H1 (cell line): ENCODE results near the gene FBXW8. TPM values are rescaled to one million over a fixed set of nuclear protein-coding genes. Genes with fewer than 3 reads are reported as not detected.

ENCODE experiments used
- CTCF ChIA-PET: fragments of 300-600 bp; sonication (Branson Sonifier 250); formaldehyde crosslinking; loops from one replicate; lab custom pipeline; 2021; ENCODE audit not compliant: partially characterized antibody; lab: Charles Lee
- POLR2A ChIA-PET: fragments of 300-600 bp; sonication (Branson Sonifier 250); formaldehyde crosslinking; loops from one replicate; lab custom pipeline; 2021; ENCODE audit warnings: inconsistent platforms; ENCODE audit not compliant: partially characterized antibody; lab: Charles Lee
- DNase-seq, 2 experiments: peaks; one replicate each; pipeline versions ENCODE4 v3.0.0 to v3.0.0-alpha.2; 2010 to 2022; ENCODE audit warnings: low spot score in 2 of 2, low read depth in 1 of 2, mixed read lengths in 1 of 2
- FAIRE-seq: peaks from 2 replicates; lab custom pipeline; 2011; peaks lifted over from hg19 to GRCh38; lab: Jason Lieb, UNC
- H2AFZ ChIP-seq: 2 replicates; pipeline ENCODE4 v1.8.1; 2012; ENCODE audit warnings: low read length, inconsistent platforms
- H2AK5ac ChIP-seq: 2 replicates; pipeline ENCODE4 v1.6.1; 2013; ENCODE audit warnings: low read depth, low read length
- H2BK120ac ChIP-seq: replicated peaks from 2 replicates; pipeline ENCODE3; 2013; ENCODE audit warnings: low read depth, low read length, inconsistent platforms
- H2BK12ac ChIP-seq: 2 replicates; pipeline ENCODE4 v1.6.1; 2013; ENCODE audit warnings: low read depth, low read length
- H2BK15ac ChIP-seq: 2 replicates; pipeline ENCODE4 v1.6.1; 2013; ENCODE audit warnings: low read length
- H2BK20ac ChIP-seq: 2 replicates; pipeline ENCODE4 v1.6.1; 2013; ENCODE audit warnings: low read length
- H2BK5ac ChIP-seq: 2 replicates; pipeline ENCODE4 v1.6.1; 2013; ENCODE audit warnings: low read depth, low read length
- H3K14ac ChIP-seq: 2 replicates; pipeline ENCODE4 v1.6.1; 2013; ENCODE audit warnings: inconsistent platforms; ENCODE audit not compliant: insufficient read length
- H3K18ac ChIP-seq: 2 replicates; pipeline ENCODE4 v1.6.1; 2013; ENCODE audit warnings: low read length; ENCODE audit errors: extremely low read depth
- H3K23ac ChIP-seq: 2 replicates; pipeline ENCODE4 v1.6.1; 2013; ENCODE audit warnings: inconsistent platforms; ENCODE audit not compliant: insufficient read length
- H3K23me2 ChIP-seq: 2 replicates; pipeline ENCODE4 v1.6.1; 2013; ENCODE audit warnings: low read depth, low read length
- H3K27ac ChIP-seq: 2 replicates; pipeline ENCODE4 v1.6.1; 2011; ENCODE audit warnings: low read depth, low read length, inconsistent platforms
- H3K27me3 ChIP-seq, 4 experiments: replicated peaks in 1 of 4; 1 replicate in 1 of 4; 2 replicates in 3 of 4; pipeline versions ENCODE4 v1.6.1 to v1.8.1; 2011 to 2013; ENCODE audit warnings: low read length in 3 of 4, mild to moderate bottlenecking in 3 of 4, inconsistent platforms in 2 of 4, mixed read lengths in 2 of 4, moderate library complexity in 1 of 4; ENCODE audit not compliant: control insufficient read depth in 3 of 4, insufficient read depth in 3 of 4; ENCODE audit errors: extremely low read depth in 1 of 4
- H3K36me3 ChIP-seq, 4 experiments: 2 replicates each; pipeline versions ENCODE4 v1.6.1 to v1.8.1; 2011 to 2013; ENCODE audit warnings: mild to moderate bottlenecking in 4 of 4, low read length in 3 of 4, moderate library complexity in 2 of 4, control low read depth in 1 of 4, inconsistent platforms in 1 of 4; ENCODE audit not compliant: insufficient read depth in 4 of 4, control insufficient read depth in 2 of 4
- H3K4ac ChIP-seq: replicated peaks from 2 replicates; pipeline ENCODE3; 2013; ENCODE audit warnings: low read length, low read depth, mixed read lengths, inconsistent platforms; ENCODE audit not compliant: insufficient read length
- H3K4me1 ChIP-seq, 4 experiments: replicated peaks in 1 of 4; 1 replicate in 1 of 4; 2 replicates in 3 of 4; pipeline versions ENCODE4 v1.6.1 to v1.8.1; 2011 to 2013; ENCODE audit warnings: low read length in 3 of 4, inconsistent platforms in 2 of 4, mixed read lengths in 1 of 4; ENCODE audit not compliant: insufficient read depth in 4 of 4, control insufficient read depth in 3 of 4
- H3K4me2 ChIP-seq, 2 experiments: 2 replicates each; pipeline versions ENCODE4 v1.6.1 to v1.8.1; 2011 to 2013; ENCODE audit warnings: low read depth in 2 of 2, low read length in 2 of 2, control low read depth in 1 of 2, inconsistent platforms in 1 of 2, mild to moderate bottlenecking in 1 of 2; ENCODE audit not compliant: insufficient read depth in 1 of 2
- H3K4me3 ChIP-seq, 4 experiments: fragments of 200-600, 300-600 bp in 1 of 4; sonication (generic), shearing (Covaris generic), sonication (Bioruptor Twin) in 1 of 4; 2 replicates each; pipeline versions ENCODE4 v1.5.1 to v1.8.1; 2011 to 2016; ENCODE audit warnings: low read length in 4 of 4, low read depth in 3 of 4, control low read depth in 2 of 4, inconsistent platforms in 2 of 4, mild to moderate bottlenecking in 2 of 4, mixed read lengths in 1 of 4, moderate library complexity in 1 of 4; ENCODE audit not compliant: insufficient read depth in 2 of 4; ENCODE audit errors: extremely low read depth in 1 of 4
- H3K56ac ChIP-seq: replicated peaks from 2 replicates; pipeline ENCODE3; 2013; ENCODE audit warnings: low read depth, mild to moderate bottlenecking, mixed read lengths, low read length, inconsistent platforms; ENCODE audit not compliant: insufficient read length
- H3K79me1 ChIP-seq: 2 replicates; pipeline ENCODE4 v1.6.1; 2013; ENCODE audit warnings: low read depth, low read length, control low read depth
- H3K79me2 ChIP-seq, 2 experiments: 2 replicates each; pipeline versions ENCODE4 v1.6.1 to v1.8.1; 2012 to 2013; ENCODE audit warnings: low read length in 2 of 2, mild to moderate bottlenecking in 2 of 2, inconsistent platforms in 1 of 2; ENCODE audit not compliant: insufficient read depth in 2 of 2, control insufficient read depth in 1 of 2
- H3K9ac ChIP-seq, 4 experiments: replicated peaks in 1 of 4; 1 replicate in 1 of 4; 2 replicates in 3 of 4; pipeline versions ENCODE4 v1.6.1 to v1.8.1; 2011 to 2013; ENCODE audit warnings: low read depth in 3 of 4, low read length in 3 of 4, control low read depth in 2 of 4, mild to moderate bottlenecking in 2 of 4, moderate library complexity in 2 of 4, inconsistent platforms in 1 of 4; ENCODE audit errors: extremely low read depth in 1 of 4
- H3K9me3 ChIP-seq, 2 experiments: 2 replicates each; pipeline versions ENCODE4 v1.6.1 to v1.8.1; 2012 to 2013; ENCODE audit warnings: mild to moderate bottlenecking in 2 of 2, moderate library complexity in 2 of 2, control low read depth in 1 of 2, inconsistent platforms in 1 of 2, low read depth in 1 of 2, low read length in 1 of 2, mixed read lengths in 1 of 2; ENCODE audit not compliant: insufficient read depth in 2 of 2
- H4K20me1 ChIP-seq, 2 experiments: replicated peaks in 1 of 2; 2 replicates each; pipeline versions ENCODE3 to v1.8.1; 2011 to 2013; ENCODE audit warnings: inconsistent platforms in 2 of 2, low read length in 2 of 2, mild to moderate bottlenecking in 1 of 2; ENCODE audit not compliant: insufficient read depth in 2 of 2, control insufficient read depth in 1 of 2
- H4K5ac ChIP-seq: 2 replicates; pipeline ENCODE4 v1.6.1; 2013; ENCODE audit warnings: low read length, low read depth, mixed read lengths, inconsistent platforms; ENCODE audit not compliant: insufficient read length
- H4K8ac ChIP-seq: 2 replicates; pipeline ENCODE4 v1.8.0; 2013; ENCODE audit warnings: mild to moderate bottlenecking, moderate library complexity, low read length, inconsistent platforms; ENCODE audit not compliant: insufficient read depth; ENCODE audit errors: extremely low read depth
- H4K91ac ChIP-seq: replicated peaks from 2 replicates; pipeline ENCODE3; 2013; ENCODE audit warnings: low read length, mixed read lengths, inconsistent platforms; ENCODE audit not compliant: insufficient read length
- ASH2L ChIP-seq: fragments of 200-600, 300-600 bp; sonication (generic); IDR thresholded peaks from one replicate; pipeline ENCODE4 v1.7.1; 2017; ENCODE audit warnings: low read length
- BRCA1 ChIP-seq: IDR thresholded peaks from 2 replicates; pipeline ENCODE4 v1.6.1; 2012; ENCODE audit warnings: low read depth, low read length, improper control_type of control experiment
- CEBPB ChIP-seq: IDR thresholded peaks from 2 replicates; pipeline ENCODE4 v1.6.1; 2012; ENCODE audit warnings: low read depth, low read length
- EP300 ChIP-seq, 2 experiments: IDR thresholded peaks; 1 replicate in 1 of 2; 2 replicates in 1 of 2; pipeline ENCODE4 v1.6.1; 2011 to 2012; ENCODE audit warnings: low read depth in 2 of 2, low read length in 2 of 2, mild to moderate bottlenecking in 2 of 2, borderline replicate concordance in 1 of 2, inconsistent platforms in 1 of 2, moderate library complexity in 1 of 2
- HDAC2 ChIP-seq, 2 experiments: fragments of 300-600 bp in 1 of 2; sonication (generic) in 1 of 2; IDR thresholded peaks; 2 replicates each; pipeline ENCODE4 v1.6.1; 2011 to 2012; ENCODE audit warnings: low read depth in 2 of 2, low read length in 2 of 2, mild to moderate bottlenecking in 2 of 2, moderate library complexity in 2 of 2, borderline replicate concordance in 1 of 2, inconsistent platforms in 1 of 2
- JUN ChIP-seq: IDR thresholded peaks from 2 replicates; pipeline ENCODE4 v1.6.1; 2011; ENCODE audit warnings: low read depth, mild to moderate bottlenecking, improper control_type of control experiment, low read length
- KDM4A ChIP-seq: IDR thresholded peaks from one replicate; pipeline ENCODE4 v1.7.1; 2012; ENCODE audit warnings: low read depth, mild to moderate bottlenecking, moderate library complexity, low read length, inconsistent platforms; ENCODE audit not compliant: severe bottlenecking
- POLR2A ChIP-seq, 2 experiments: IDR thresholded peaks; 1 replicate in 1 of 2; 2 replicates in 1 of 2; pipeline ENCODE4 v1.6.1; 2011; ENCODE audit warnings: low read depth in 2 of 2, low read length in 2 of 2, mild to moderate bottlenecking in 2 of 2; ENCODE audit errors: control extremely low read depth in 1 of 2
- POLR2AphosphoS5 ChIP-seq: IDR thresholded peaks from 2 replicates; pipeline ENCODE4 v1.6.1; 2011; ENCODE audit warnings: low read depth, low read length
- RAD21 ChIP-seq, 2 experiments: IDR thresholded peaks in 1 of 2; conservative IDR thresholded peaks in 1 of 2; 2 replicates each; pipeline ENCODE4 v1.6.1; 2011; ENCODE audit warnings: low read depth in 2 of 2, low read length in 2 of 2, improper control_type of control experiment in 1 of 2, inconsistent platforms in 1 of 2, mild to moderate bottlenecking in 1 of 2, moderate library complexity in 1 of 2
- SP2 ChIP-seq: IDR thresholded peaks from 2 replicates; pipeline ENCODE4 v1.6.1; 2012; ENCODE audit warnings: mild to moderate bottlenecking, low read length, inconsistent platforms
- TBP ChIP-seq: IDR thresholded peaks from 2 replicates; pipeline ENCODE4 v1.6.1; 2011; ENCODE audit warnings: low read depth, low read length, improper control_type of control experiment
- USF2 ChIP-seq: IDR thresholded peaks from 2 replicates; pipeline ENCODE4 v1.6.1; 2011; ENCODE audit warnings: low read length, improper control_type of control experiment
- WGBS, 2 experiments: shearing (Covaris generic) in 1 of 2; methylation state at CpG; one replicate each; pipeline versions ENCODE4 v1.1.6 to v1.1.7; 2013 to 2015; ENCODE audit warnings: low lambda C conversion rate in 2 of 2, mixed read lengths in 2 of 2, inconsistent platforms in 1 of 2, low coverage in 1 of 2, missing lambda C conversion rate in 1 of 2; ENCODE audit not compliant: insufficient replicate concordance in 2 of 2, insufficient coverage in 1 of 2, insufficient read length in 1 of 2; ENCODE audit errors: extremely low coverage in 1 of 2, missing lambda C conversion rate in 1 of 2; 5-methylcytosine and 5-hydroxymethylcytosine counted together
- polyA plus RNA-seq, 7 experiments: library from polyadenylated mRNA; depleted of rRNA in 3 of 7; stranded (reverse) in 5 of 7; unstranded in 2 of 7; fragments of >200 nt in 5 of 7; fragments of 200-250 nt in 2 of 7; gene quantifications; 1 replicate in 5 of 7; 2 replicates in 1 of 7; 4 replicates in 1 of 7; pipeline versions ENCODE4 v1.2.1 to v1.2.3, GENCODE V29; 2011 to 2013; ENCODE audit warnings: missing spikeins in 2 of 7, mixed read lengths in 2 of 7
- total RNA-seq: library from RNA; stranded (reverse); fragmentation: NEBNext Ultra II Directional; extraction: Animal tissue kit (Norgen Biotek cat#: 25700); gene quantifications from 2 replicates; pipeline ENCODE4 v1.2.1, GENCODE V29; 2021

Gene FBXW8
- total and polyA plus RNA-seq, 2 of the 8 experiments (the other 6 are each of a cell fraction or from before 2014, with no cell fraction given) = 15.8 to 16.0 TPM

- H3K23ac ChIP-seq = no peak overlapping the region
- H2BK5ac ChIP-seq = no peak overlapping the region
- 89% methylated on average over 10 of the region's 10 CpGs; no CpG with 5 or more reads in 1 of the 2 experiments for WGBS, 2 experiments
- no peak overlapping the region for H2BK120ac ChIP-seq
- H3K56ac ChIP-seq = no peak overlapping the region
- no peak overlapping the region for H3K14ac ChIP-seq
- no peak overlapping the region for H3K18ac ChIP-seq
- H2BK12ac ChIP-seq = no peak overlapping the region
- H3K79me1 ChIP-seq = no peaks in the 10 kb centered on the region
- H3K4me3 ChIP-seq = no peak overlapping the region
- CTCF ChIA-PET = interaction anchor here (0.9 to 2.2 kb wide), 9 partner anchors 7 to 52 kb away, joined by 3 to 10 read pairs (median 4); no protein-coding TSS in a partner anchor
- H3K4me1 ChIP-seq = peaks cover 0 to 12% (median 7%) of the 10 kb centered on the region in 4 experiments; a peak in 6 of 7 replicates
- H4K91ac ChIP-seq = no peak overlapping the region
- H3K4ac ChIP-seq = no peak overlapping the region
- DNase-seq (no peak), FAIRE-seq (no peak)
- H3K9ac ChIP-seq = no peak overlapping the region
- no peak overlapping the region for H3K4me2 ChIP-seq
- no peaks in the 10 kb centered on the region for H4K20me1 ChIP-seq
- peak overlapping the region; percentile 12; the same call in 1 of the 2 replicates for H4K8ac ChIP-seq
- H3K27me3 ChIP-seq = no peaks in the 10 kb centered on the region
- no peaks in the 10 kb centered on the region for H3K79me2 ChIP-seq
- no peak overlapping the region for H2AK5ac ChIP-seq
- H2AFZ ChIP-seq = no peak overlapping the region
- no peak overlapping the region for H4K5ac ChIP-seq
- H3K9me3 ChIP-seq = no peaks in the 10 kb centered on the region
- no peaks in the 10 kb centered on the region; the same call in 1 of the 2 replicates for H3K23me2 ChIP-seq
- no peak overlapping the region for H3K27ac ChIP-seq
- H2BK20ac ChIP-seq = no peak overlapping the region
- H3K36me3 ChIP-seq = no peaks in the 10 kb centered on the region
- POLR2A ChIA-PET = interaction anchor here (1.6 to 1.8 kb wide), 3 partner anchors 11 to 14 kb away, joined by 3 to 5 read pairs (median 4); no protein-coding TSS in a partner anchor
- no peak overlapping the region for H2BK15ac ChIP-seq
- TF ChIP-seq JUN (no peak), TBP (no peak), BRCA1 (no peak), CEBPB (no peak), RAD21 (IDR thresholded peaks at IDR 0.05 in 1 of 2, conservative IDR thresholded peaks at IDR 0.05 in 1 of 2; ENCODE audit: low read depth in 2 of 2, low read length in 2 of 2) (no peak), SP2 (no peak), ASH2L (no peak), POLR2A (IDR thresholded peaks at IDR 0.05; ENCODE audit: control extremely low read depth in 1 of 2, low read depth in 2 of 2, low read length in 2 of 2) (no peak), HDAC2 (IDR thresholded peaks at IDR 0.05; ENCODE audit: borderline replicate concordance in 1 of 2, low read depth in 2 of 2, low read length in 2 of 2) (no peak), KDM4A (no peak), EP300 (IDR thresholded peaks at IDR 0.05; ENCODE audit: borderline replicate concordance in 1 of 2, low read depth in 2 of 2, low read length in 2 of 2) (no peak), POLR2AphosphoS5 (no peak), USF2 (no peak)
These were observed 156.3 kb downstream of the FBXW8 start for GRCh38 chr12:117067016-117067415.
